Measurements from ENCODE around the gene PIK3R1.

GRCh38 chr5:68240202-68240601 lies 24.6 kb downstream of the PIK3R1 start:
- TF ChIP-seq POLR2A (IDR thresholded peaks at IDR 0.05) (no peak), CTCF (IDR thresholded peaks at IDR 0.05) (no peak)
